ENCODE results near the gene ZNF839.

DNA sequence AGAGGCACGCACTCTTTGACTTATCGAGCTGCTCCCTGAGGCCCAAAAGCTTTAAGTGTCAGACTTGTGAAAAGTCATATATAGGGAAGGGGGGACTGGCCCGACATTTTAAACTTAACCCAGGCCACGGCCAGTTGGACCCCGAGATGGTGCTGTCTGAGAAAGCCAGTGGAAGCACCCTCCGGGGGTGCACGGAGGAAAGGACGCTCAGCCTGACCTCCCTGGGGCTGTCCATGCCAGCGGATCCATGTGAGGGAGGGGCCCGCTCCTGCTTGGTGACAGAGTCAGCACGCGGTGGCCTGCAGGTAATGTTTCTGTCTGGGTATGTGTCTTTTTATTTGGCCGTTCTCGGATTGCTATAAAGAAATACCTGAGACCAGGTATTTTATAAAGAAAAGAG, 7.0 kb downstream of the ZNF839 start:
- no peak for TF ChIP-seq EZH2phosphoT487 (IDR thresholded peaks at IDR 0.05; ENCODE audit: borderline replicate concordance, low read depth, low read length)
- TF ChIP-seq, protein P1, sequence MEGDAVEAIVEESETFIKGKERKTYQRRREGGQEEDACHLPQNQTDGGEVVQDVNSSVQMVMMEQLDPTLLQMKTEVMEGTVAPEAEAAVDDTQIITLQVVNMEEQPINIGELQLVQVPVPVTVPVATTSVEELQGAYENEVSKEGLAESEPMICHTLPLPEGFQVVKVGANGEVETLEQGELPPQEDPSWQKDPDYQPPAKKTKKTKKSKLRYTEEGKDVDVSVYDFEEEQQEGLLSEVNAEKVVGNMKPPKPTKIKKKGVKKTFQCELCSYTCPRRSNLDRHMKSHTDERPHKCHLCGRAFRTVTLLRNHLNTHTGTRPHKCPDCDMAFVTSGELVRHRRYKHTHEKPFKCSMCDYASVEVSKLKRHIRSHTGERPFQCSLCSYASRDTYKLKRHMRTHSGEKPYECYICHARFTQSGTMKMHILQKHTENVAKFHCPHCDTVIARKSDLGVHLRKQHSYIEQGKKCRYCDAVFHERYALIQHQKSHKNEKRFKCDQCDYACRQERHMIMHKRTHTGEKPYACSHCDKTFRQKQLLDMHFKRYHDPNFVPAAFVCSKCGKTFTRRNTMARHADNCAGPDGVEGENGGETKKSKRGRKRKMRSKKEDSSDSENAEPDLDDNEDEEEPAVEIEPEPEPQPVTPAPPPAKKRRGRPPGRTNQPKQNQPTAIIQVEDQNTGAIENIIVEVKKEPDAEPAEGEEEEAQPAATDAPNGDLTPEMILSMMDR (conservative IDR thresholded peaks at IDR 0.05; ENCODE audit: low read length) = no peak
